ENCODE measurements around the gene PEPD. TPM values are rescaled to one million over a fixed set of nuclear protein-coding genes. Genes with fewer than 3 reads are reported as not detected.

Gene PEPD
- total RNA-seq, 4 donors from 2014 or later, result 92.6 to 323 (median 218) TPM

DNA sequence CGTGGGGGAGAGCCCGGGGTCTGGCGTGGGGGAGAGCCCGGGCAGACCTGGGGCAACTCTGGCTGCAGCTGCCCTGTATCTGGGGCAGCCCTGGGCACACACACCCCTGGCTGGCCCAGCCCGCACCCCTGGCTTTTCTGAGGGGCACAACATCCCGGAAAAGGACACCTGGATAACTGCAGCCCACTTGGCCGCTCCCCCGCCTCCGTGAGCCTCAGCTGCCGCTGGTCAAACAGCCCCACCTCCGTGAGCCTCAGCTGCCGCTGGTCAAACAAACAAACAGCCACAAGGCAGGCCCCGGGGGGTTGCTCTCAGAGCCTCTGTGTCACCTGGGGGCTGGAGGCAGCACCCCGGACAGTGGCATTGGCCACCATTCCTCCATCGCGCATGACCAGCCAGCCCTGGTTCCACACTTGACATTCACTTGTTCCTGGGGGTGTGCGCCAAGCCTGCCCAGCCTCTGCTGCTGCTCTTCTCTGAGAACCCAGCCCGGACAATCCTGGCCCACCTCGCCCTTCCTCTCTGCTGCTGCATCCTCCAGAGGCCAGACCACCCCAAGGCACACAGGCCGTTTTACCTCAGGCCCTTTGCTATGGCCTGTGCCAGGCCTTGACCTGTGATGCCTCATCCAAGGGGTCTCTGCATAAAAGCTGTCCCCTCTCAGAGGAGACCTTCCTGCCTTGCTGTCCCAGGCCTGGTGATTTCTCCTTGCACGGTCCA, 128.1 kb downstream of the PEPD start:
- no peaks in the 10 kb centered on the region for H3K36me3 ChIP-seq
- no peaks in the 10 kb centered on the region for H3K27me3 ChIP-seq
- peaks cover 31 to 76% (median 60%) of the 10 kb centered on the region in 4 donors for H3K4me1 ChIP-seq
- TF ChIP-seq POLR2A (IDR thresholded peaks at IDR 0.05), result no peak
- TF ChIP-seq EP300 (IDR thresholded peaks at IDR 0.05; ENCODE audit: low read depth), result no peak
- TF ChIP-seq, protein P1, sequence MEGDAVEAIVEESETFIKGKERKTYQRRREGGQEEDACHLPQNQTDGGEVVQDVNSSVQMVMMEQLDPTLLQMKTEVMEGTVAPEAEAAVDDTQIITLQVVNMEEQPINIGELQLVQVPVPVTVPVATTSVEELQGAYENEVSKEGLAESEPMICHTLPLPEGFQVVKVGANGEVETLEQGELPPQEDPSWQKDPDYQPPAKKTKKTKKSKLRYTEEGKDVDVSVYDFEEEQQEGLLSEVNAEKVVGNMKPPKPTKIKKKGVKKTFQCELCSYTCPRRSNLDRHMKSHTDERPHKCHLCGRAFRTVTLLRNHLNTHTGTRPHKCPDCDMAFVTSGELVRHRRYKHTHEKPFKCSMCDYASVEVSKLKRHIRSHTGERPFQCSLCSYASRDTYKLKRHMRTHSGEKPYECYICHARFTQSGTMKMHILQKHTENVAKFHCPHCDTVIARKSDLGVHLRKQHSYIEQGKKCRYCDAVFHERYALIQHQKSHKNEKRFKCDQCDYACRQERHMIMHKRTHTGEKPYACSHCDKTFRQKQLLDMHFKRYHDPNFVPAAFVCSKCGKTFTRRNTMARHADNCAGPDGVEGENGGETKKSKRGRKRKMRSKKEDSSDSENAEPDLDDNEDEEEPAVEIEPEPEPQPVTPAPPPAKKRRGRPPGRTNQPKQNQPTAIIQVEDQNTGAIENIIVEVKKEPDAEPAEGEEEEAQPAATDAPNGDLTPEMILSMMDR (IDR thresholded peaks at IDR 0.05), result no peak
- no peak for TF ChIP-seq POLR2AphosphoS5 (IDR thresholded peaks at IDR 0.05)
- H3K4me3 ChIP-seq, result no peak overlapping the region
- H3K9me3 ChIP-seq, result no peaks in the 10 kb centered on the region
- in situ Hi-C loops (cut with MboI; ENCODE audit: low pct_ligation_motif_present in 1 of 4, low pct_unique_long_range_greater_than_20kb in 1 of 4, low sequenced_read_pairs in 3 of 4), result no loop called here
- WGBS, 2 donors (ENCODE audit: low coverage in 1 of 2), result 78 to 100% methylated on average over 1 to 20 of the region's 21 CpGs
- H3K27ac ChIP-seq, result no peak overlapping the region
- intact Hi-C loops (cut with DNase I; ENCODE audit: low total_unique reads), result no loop called here
- DNase-seq, result no peak

DNA sequence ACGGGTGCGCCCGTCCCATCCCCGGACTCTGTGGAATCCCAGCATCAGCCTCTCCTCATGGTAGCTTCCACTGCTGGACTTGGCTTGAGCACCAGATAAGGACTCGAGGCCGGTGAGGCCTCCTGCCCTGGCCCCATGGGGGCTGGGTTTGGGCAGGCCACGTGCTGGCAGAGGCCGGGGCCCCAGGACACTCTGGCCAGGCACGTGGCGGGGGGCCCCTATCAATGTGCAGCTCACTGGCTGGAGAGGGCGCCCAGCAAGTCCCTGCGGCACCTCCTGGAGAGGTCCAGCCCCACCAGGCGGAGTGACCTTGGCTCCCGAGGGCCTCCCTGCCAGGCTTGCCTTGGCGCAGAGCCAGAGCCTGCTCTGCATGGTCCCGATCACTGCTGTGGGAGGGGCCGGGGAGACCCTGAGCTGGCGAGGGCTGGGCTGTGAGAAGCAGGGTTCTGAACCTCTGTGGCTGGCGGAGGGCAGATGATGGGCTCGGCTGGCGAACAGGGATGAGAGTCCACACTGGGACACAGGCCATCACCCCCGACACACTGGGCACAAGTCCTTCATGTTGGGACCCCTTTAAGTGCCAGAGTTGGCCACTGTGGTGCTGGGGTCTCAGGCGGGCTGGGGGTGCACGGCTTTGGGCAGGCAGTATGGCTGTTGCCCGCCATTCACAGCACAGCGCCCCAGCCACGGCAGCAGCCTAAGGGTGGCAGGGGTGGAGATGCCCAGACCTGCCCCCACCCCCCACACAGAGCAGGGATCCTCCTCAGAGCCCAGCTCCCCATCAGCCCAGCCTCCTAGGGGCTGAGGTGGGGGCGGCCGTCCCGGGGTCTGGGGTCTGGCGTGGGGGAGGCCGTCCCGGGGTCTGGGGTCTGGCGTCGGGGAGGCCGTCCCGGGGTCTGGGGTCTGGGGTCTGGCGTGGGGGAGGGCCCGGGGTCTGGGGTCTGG, 129.0 kb downstream of the PEPD start:
- H3K36me3 ChIP-seq, result no peaks in the 10 kb centered on the region
- TF ChIP-seq, protein P1 (IDR thresholded peaks at IDR 0.05), result no peak
- no peak for TF ChIP-seq POLR2A (IDR thresholded peaks at IDR 0.05)
- TF ChIP-seq EP300 (IDR thresholded peaks at IDR 0.05; ENCODE audit: low read depth), result no peak
- no peak for TF ChIP-seq POLR2AphosphoS5 (IDR thresholded peaks at IDR 0.05)
- H3K27me3 ChIP-seq, result no peaks in the 10 kb centered on the region
- no peak overlapping the region for H3K27ac ChIP-seq
- H3K4me3 ChIP-seq, result no peak overlapping the region
- no peaks in the 10 kb centered on the region for H3K9me3 ChIP-seq
- 76% methylated on average over 21 of the region's 39 CpGs; no CpG with 5 or more reads in 1 of the 2 donors for WGBS, 2 donors (ENCODE audit: low coverage in 1 of 2)
- DNase-seq, result peak; percentile 46
- in situ Hi-C loops (cut with MboI; ENCODE audit: low pct_ligation_motif_present in 1 of 4, low pct_unique_long_range_greater_than_20kb in 1 of 4, low sequenced_read_pairs in 3 of 4), result no loop called here
- peaks cover 31 to 80% (median 62%) of the 10 kb centered on the region in 4 donors for H3K4me1 ChIP-seq
- intact Hi-C loops (cut with DNase I; ENCODE audit: low total_unique reads), result no loop called here

GRCh38 chr19:33391631-33392249, 129.9 kb downstream of the PEPD start:
- Histone ChIP-seq H3K27me3 (no peaks in the 10 kb centered on the region), H3K4me3 (no peak overlapping the region), H3K27ac (no peak overlapping the region), H3K4me1 (peaks cover 31 to 80% (median 62%) of the 10 kb centered on the region in 4 donors), H3K36me3 (no peaks in the 10 kb centered on the region), H3K9me3 (no peaks in the 10 kb centered on the region)
- TF ChIP-seq POLR2A (IDR thresholded peaks at IDR 0.05) (no peak), EP300 (IDR thresholded peaks at IDR 0.05; ENCODE audit: low read depth) (no peak), POLR2AphosphoS5 (IDR thresholded peaks at IDR 0.05) (no peak)
- TF ChIP-seq, protein P1 (IDR thresholded peaks at IDR 0.05), result no peak
- DNase-seq, result no peak
- intact Hi-C loops (cut with DNase I; ENCODE audit: low total_unique reads) (no loop called here), in situ Hi-C loops (cut with MboI; ENCODE audit: low pct_ligation_motif_present in 1 of 4, low pct_unique_long_range_greater_than_20kb in 1 of 4, low sequenced_read_pairs in 3 of 4) (no loop called here)
- 81% methylated on average over 7 of the region's 12 CpGs; no CpG with 5 or more reads in 1 of the 2 donors for WGBS, 2 donors (ENCODE audit: low coverage in 1 of 2)

All from transverse colon (tissue), 4 donors.